ENCODE results near the gene ATP5F1E. TPM values are rescaled to one million over a fixed set of nuclear protein-coding genes. Genes with fewer than 3 reads are reported as not detected.
A peak's percentile ranks its signal among the peaks of the same experiment; 100 is the strongest.

The ATP5F1E gene
- total and polyA plus RNA-seq, 2 of the 4 experiments (the other 2 are of a cell fraction) = 3.8 to 34.5 TPM

- CTCF ChIA-PET = interaction anchor here (0.7 to 1.7 kb wide), 2 partner anchors 12 to 215 kb away, joined by 3 to 5 read pairs; partner anchors contain the start of gene ATP5F1E
- DNase-seq (no peak), ATAC-seq (ENCODE audit: low read depth) (no peak)
- Histone ChIP-seq H3K36me3 (ENCODE audit: control insufficient read depth, insufficient read depth, low read length) (no peaks in the 10 kb centered on the region; the same call in 1 of the 2 replicates), H3K27ac (ENCODE audit: insufficient read depth, low read length) (no peak overlapping the region), H3K79me1 (ENCODE audit: low read depth in 1 of 2, low read length in 2 of 2) (peaks cover 18 to 34% of the 10 kb centered on the region in 2 experiments), H3K4me2 (ENCODE audit: low read depth, low read length) (no peak overlapping the region), H2BK15ac (ENCODE audit: low read depth, low read length) (no peak overlapping the region), H2AK9ac (replicated peaks; ENCODE audit: low read depth, low read length, poor library complexity) (no peak overlapping the region), H3K56ac (ENCODE audit: extremely low read depth, insufficient read depth, low read length) (no peak overlapping the region; the same call in 1 of the 2 replicates), H2BK20ac (ENCODE audit: low read depth, low read length) (no peak overlapping the region), H4K8ac (ENCODE audit: low read depth in 2 of 2, low read length in 2 of 2) (peak overlapping the region; percentile 80 to 99; a peak in 2 of 4 replicates), H4K20me1 (ENCODE audit: insufficient read depth, low read length) (0 out of 2 replicates have a peak, but pooled peaks cover 5% of the 10 kb centered on the region), H3K9me1 (ENCODE audit: insufficient read depth, low read length) (0 out of 2 replicates have a peak, but pooled peaks cover 11% of the 10 kb centered on the region), H2AK5ac (ENCODE audit: low read depth, low read length) (no peak overlapping the region), H4K91ac (ENCODE audit: insufficient read depth, low read depth, low read length) (no peak overlapping the region), H2AFZ (replicated peaks; ENCODE audit: low read length, poor library complexity) (no peak overlapping the region), H3K4ac (ENCODE audit: low read depth, low read length) (no peak overlapping the region), H3K4me1 (ENCODE audit: control insufficient read depth, insufficient read depth, low read length) (peaks cover 8% of the 10 kb centered on the region), H3K27me3 (ENCODE audit: control insufficient read depth, insufficient read depth, low read length) (no peaks in the 10 kb centered on the region), H3K9me3 (ENCODE audit: control insufficient read depth, insufficient read depth, low read length) (no peaks in the 10 kb centered on the region), H3K4me3 (ENCODE audit: insufficient read depth, low read depth, low read length) (no peak overlapping the region), H2BK120ac (ENCODE audit: low read depth, low read length) (no peak overlapping the region), H4K5ac (ENCODE audit: low read depth, low read length) (peak overlapping the region; percentile 32; the same call in 1 of the 2 replicates), H3K9ac (ENCODE audit: low read depth, low read length) (no peak overlapping the region), H2BK5ac (ENCODE audit: low read depth, low read length, poor library complexity, severe bottlenecking) (no peak overlapping the region), H3K14ac (replicated peaks; ENCODE audit: low read depth, low read length) (no peak overlapping the region), H3K23ac (ENCODE audit: low read depth, low read length) (no peak overlapping the region), H3K18ac (ENCODE audit: low read depth, low read length) (no peak overlapping the region)
- intact Hi-C loops (cut with micrococcal nuclease) (loop anchor here (10.0 kb wide), 1 partner anchor 809 kb away; no protein-coding TSS in a partner anchor), dilution Hi-C loops (cut with HindIII; ENCODE audit: low sequenced_read_pairs, unreplicated experiment) (no loop called here), in situ Hi-C loops (cut with MboI; ENCODE audit: low sequenced_read_pairs) (loop anchor here (25.0 kb wide), 3 partner anchors 806 to 1656 kb away; partner anchors contain the start of genes ANKRD60 and RBM38)
- POLR2A ChIA-PET (ENCODE audit: unreplicated experiment) = no interaction called here
- whole genome bisulfite sequencing, 2 experiments (ENCODE audit: extremely low coverage in 2 of 2, insufficient read length in 1 of 2) = no CpG with 5 or more reads among the region's 3 CpGs
- BruUV-seq (replicated peaks) = no TSS peak
- TF ChIP-seq ELK1 (IDR thresholded peaks at IDR 0.05; ENCODE audit: borderline replicate concordance, low read depth, low read length) (no peak), MAZ (IDR thresholded peaks at IDR 0.05; ENCODE audit: borderline replicate concordance, low read depth, low read length) (no peak)
These were observed 11.6 kb upstream of the ATP5F1E start for GRCh38 chr20:59043698-59044097.
